Suppressor macrophage treated with lipopolysaccharide for 4 hours (primary cell): ENCODE measurements around the gene TSNAXIP1.
"Not testable (repeated sequence)": the region's sequence is repeated elsewhere in the genome, so short reads cannot be mapped to it uniquely, and the experiment has no call there.

Source experiments
- DNase-seq: peaks from one replicate; pipeline ENCODE4 v3.0.0-alpha.2; 2020

TSNAXIP1 gene

DNA sequence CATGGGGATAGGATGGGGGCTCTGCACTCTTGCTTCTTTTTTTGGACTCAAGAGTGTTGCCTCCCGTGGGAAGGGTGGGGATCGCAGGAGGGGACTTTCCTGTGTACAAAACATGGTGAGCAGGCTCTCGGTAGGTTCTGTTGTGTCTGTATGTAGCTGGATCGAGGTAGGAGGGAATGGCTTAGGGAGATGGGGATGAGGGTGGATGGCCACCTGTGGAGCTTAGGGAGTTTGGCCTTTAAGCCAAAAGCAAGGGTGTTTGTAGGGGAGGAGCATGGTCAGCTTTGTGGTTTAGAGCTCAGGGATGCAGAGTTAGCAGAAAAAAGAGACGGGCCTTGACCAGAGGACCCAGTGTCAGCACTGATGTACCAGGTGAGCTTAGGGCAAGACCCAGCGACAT, 55.2 kb downstream of the TSNAXIP1 start:
- no peak for DNase-seq

DNA sequence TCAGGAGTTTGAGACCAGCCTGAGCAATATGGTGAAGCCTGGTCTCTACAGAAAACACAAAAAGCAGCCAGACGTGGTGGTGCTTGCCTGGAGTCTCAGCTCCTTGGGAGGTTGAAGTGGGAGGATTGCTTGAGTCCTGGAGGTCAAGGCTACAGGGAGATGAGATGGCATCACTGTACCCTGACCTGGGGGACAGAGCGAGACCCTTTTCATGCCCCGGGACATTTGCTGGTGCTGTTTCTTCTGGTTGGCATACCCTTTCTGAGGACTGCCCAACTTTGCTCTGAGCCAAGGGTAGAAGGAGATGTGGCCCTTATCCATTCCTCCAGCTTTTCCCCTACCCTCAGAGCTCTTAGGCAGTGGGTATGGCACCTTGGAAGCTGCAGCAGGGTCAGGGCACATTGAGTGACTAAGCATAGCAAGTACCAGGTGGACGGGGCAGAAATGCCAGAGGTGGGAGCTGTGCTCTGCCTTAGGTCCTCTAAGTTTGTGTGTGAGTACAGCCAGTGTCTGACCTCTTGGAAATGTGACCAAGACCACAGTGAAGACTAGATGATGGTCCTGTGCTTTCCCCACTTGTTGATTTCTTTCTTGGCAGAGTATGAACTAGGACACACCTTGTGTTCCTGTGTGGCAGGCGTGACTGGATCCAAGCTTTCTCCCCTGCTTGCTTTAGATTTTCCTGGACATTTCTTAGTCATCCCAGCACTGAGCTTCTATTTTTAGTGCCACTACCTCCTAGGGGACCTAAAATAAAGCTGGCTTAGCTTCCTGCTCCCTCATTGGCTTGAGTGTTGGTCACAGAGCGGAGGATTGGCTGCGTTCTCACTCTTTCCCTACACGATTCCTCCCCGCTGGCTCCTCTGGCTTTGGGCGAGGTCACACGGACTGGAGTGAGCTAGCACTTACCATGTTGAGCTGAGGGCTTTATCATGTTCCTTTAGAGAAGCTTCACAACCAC, 56.2 kb downstream of the TSNAXIP1 start:
- DNase-seq, result no peak

DNA sequence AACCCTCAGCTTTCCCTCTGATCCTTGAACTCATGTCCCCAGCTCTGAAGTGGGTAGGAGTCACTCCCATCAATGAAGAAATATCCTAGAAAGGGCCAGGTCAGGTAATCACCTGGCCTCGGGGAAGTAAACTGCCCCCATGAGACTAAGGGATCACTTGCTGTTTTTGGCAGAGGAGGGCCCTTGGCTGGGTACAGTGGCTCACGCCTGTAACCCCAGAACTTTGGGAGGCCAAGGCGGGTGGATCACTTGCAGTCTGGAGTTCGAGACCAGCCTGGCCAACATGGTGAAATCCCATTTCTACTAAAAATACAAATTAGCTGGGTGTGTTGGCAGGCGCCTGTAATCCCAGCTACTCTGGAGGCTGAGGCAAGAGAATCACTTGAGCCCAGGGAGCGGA, 57.4 kb downstream of the TSNAXIP1 start:
- DNase-seq, result not testable (repeated sequence)

DNA sequence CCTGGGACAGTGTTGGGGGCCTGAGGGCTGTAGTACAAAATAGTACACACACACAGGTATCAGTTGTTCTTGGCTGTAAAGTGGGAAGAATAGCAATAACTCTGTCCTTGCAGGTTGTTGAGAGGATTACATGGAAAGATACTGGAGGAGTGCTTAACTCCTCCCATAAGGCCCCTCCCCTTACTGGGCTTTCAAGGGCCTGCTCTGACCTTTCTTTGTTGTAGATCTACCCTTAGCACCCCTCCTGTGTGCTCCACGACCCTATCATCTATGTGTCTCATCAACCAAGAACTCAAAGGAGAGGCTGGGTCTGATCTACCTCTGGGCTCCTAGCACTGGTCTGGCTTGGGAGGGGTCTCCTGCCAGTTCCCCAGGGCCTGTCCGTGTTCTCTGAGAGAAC, 57.9 kb downstream of the TSNAXIP1 start:
- no peak for DNase-seq

DNA sequence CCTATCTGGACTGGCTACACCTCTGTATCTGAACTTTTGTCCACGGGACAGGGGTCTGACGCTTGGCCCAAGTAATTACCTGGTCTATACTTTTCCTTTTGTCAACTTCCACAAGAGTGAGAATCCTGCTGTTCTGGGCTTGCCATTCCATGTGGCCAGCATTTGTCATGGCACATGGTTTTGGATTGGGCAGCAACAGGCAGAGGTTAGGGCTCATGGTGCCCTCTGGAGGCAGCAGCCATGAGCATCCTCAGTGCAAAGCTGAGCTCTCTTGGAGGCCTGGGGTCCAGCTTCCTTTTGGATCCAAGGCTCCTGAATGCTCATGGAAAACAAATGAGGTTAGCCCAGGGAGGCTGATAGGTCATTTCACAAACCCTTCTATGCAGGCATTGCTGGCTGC, 58.6 kb downstream of the TSNAXIP1 start:
- peak; percentile 55 for DNase-seq

DNA sequence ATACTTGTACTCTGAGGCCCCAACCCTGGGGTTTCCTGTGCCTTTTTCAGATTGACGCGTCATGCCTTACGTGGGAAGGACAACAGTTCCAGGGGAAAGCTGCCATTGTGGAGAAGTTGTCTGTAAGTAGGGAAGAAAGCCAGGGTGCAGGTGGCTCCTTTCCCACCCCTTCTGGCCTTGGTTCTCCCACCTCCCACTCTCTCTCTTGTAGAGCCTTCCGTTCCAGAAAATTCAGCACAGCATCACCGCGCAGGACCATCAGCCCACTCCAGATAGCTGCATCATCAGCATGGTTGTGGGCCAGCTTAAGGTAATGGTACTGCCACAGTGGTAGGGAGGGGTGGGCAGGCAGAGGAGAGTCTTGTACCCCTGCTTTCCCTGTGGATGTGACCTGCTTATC, 61.6 kb downstream of the TSNAXIP1 start:
- DNase-seq, result no peak

DNA sequence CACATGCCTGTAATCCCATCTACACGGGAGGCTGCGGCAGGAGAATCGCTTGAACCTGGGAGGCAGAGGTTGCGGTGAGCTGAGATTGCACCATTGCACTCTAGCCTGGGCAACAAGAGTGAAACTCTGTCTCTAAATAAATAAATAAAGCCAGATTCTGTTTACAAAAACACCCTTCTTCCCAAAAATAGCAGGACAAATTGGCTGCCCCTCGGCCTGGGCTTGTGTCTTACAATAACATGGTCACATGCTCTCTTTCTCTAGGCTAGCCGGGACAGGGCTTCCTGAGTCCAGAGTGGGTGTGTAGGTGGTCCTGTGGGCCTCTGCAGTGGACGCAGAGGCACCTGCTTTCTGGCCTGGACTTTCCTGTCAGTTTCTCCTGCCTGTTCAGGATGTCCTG, 63.0 kb downstream of the TSNAXIP1 start:
- DNase-seq, result no peak

DNA sequence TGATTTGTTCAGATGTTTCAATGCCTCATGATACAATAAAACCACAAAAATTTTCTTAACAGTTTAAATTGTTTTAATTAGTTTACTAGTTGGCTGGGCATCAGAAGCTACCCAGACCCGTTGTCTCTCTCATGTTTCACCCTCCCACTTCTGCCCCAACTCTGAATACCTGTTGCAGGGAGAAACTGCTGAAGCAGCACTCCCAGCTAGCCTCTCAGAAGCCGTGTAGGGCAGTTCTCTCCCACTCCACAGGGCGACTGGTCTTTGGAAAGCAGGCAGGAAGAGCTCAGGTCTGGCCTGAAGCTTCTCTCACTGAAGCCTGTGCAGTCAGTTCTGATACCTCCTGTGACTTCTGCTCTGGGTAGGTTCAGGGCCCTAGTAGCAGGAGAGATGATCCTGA, 64.6 kb downstream of the TSNAXIP1 start:
- DNase-seq, result no peak

DNA sequence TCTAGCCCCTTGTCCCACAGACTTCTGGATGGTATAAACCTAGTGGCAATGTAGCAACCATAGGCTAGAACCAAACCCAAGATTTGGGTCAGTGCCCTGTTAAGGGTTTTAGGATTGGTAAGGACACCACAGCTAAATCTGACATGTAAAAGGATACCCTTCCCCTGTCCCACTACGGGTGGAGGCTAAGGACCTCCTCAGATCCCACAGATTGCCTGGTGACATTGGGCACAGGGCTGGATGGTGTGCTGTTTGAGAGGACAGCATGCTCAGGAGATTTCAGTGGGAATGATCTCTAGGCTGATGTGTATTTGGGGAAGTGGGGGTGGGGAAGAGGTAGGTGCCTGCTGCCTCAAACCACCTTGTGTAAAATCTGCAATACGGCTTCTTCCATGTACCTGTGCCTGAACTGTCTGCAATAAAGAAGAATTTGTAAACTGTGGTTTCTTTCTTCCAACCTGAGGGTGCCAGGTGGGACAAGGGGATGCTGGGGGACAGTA, 65.5 kb downstream of the TSNAXIP1 start:
- no peak for DNase-seq

DNA sequence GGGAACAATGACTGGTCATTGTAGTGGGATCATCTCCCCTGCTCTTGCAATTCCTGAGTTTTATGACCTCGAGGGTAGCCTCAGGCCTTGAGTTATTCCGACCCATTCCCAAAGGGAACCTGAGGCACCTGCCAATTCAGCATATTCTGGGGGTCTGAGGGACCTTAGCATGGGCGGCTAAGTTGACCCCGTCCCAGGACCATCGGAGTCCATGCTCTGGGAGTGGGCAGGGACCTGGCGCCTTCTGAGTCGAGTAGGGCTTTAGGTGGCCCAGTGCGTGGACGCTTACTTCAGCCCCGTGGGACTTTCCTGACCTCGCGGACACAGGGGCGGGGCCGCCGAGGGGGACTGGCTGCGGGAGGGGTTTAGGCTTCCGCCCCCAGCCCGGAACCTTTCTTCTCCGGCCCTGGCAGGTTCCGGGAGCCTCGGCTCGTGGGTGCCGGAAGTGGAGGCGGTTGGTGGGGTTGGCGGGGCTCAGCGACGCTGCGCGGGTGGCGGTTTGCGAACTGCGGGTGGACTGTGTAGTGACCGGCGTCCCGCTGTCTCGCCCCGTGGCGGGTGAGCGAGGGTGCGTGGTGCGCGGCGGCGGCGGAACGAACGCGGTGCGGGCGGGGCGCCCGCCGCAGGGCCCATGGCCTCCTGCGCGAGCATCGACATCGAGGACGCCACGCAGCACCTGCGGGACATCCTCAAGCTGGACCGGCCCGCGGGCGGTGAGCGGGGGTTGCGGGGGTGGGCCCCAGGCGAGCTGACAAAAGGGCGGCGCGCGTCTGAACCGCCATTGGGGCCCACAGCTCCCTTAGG, 66.1 kb downstream of the TSNAXIP1 start, which contains the start of gene EDC4:
TSS of gene EDC4 (plus strand) at position 422 of the 804 bp plus-strand sequence. CDS start at position 632, 210 bp downstream.
- DNase-seq, result peak; percentile 94

DNA sequence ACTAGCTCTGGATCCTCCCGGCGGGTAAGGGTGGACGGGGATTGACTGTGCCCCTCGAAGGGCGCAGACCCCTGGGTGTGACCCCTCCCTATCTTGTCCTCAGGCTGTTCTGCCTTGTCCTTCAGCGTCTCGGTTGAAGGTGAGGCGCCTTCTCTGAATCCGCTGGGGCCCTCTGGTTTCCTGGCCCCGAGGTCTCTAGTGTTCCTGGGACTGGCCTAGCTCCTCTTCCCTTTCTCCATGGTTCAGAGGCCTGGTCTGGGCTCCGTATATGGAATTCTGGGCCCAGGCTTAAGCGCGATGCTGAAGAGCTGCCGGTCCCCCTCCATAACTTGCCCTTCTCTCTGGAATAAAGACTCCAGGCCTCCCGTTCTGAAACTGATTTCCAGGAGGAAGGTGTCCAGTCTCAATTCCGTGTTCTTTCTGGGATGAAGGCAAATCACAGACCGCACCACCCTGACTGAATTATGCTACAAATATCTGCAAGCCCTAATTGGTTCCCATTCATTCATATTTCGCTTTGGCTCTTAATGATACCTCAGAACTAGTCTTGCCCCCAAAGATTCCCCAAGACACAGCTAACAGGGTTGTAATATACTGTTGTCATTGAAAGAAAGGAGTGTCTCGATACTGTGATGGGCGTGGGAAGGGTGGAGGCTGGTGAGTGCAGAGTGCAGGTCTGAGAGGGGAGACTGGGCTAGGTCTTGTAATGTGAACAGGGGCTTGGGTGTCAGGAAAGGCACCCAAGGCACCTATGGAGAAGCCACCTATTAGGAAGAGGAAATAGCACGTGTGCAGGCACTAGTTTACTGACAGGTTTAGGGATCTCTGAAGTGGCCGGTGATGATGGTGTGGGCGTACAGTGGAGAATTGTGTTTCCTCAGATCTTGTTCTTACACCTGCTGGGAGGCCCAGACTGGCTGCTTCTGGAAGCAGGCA, 67.0 kb downstream of the TSNAXIP1 start:
- peak; percentile 11 for DNase-seq

DNA sequence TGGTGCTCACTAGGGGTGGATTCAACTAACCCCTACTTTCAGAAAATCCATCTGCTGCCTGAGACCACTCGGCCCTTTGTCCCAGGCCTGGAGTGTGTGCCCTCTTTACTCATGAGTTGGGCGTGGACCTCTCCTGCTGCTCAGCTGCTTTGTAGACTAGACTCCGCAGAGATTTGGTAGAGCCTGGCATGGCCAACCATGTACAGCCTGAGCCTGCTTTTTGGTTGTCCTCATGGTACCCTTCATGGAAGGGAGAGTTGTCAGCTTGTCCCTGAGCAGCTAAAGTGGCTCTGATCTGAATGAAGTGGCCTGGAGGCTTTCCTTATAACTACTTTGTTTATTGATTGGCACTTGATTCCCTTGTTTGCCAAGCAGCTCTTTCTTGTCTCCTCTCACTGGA, 67.7 kb downstream of the TSNAXIP1 start:
- no peak for DNase-seq

DNA sequence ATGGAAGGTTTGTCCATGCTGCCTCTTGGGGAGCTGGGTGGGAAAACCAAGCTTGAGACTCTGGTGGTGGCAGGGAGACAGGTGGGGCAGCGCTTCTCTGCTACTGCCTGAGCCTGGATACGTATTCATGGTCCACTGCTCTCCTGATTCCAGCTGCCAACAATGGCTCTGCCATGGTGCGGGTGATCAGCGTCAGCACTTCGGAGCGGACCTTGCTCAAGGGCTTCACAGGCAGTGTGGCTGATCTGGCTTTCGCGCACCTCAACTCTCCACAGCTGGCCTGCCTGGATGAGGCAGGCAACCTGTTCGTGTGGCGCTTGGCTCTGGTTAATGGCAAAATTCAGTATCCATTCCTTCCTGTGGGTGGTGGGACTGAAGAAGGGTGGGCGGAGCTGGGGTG, 70.4 kb downstream of the TSNAXIP1 start:
- DNase-seq, result no peak
